HEK293 (cell line): Measurements from ENCODE around the gene NSMCE1.

Experiments
- CTCF ChIA-PET: fragments of 350-600 bp; formaldehyde crosslinking; extraction: SDS; loops from one replicate; lab custom pipeline; 2021; ENCODE audit warnings: antibody characterized with exemption; lab: Yijun Ruan, JAX
- POLR2A ChIA-PET: fragments of 300-600 bp; formaldehyde crosslinking; extraction: SDS; loops from one replicate; lab custom pipeline; 2020; ENCODE audit warnings: antibody characterized with exemption, inconsistent platforms; lab: Yijun Ruan, JAX
- H3K27ac ChIP-seq: fragments of 200-500 bp; sonication (Bioruptor generic); 2 replicates; pipeline ENCODE4 v1.5.1; 2014; ENCODE audit warnings: low read depth, low read length, control low read depth, inconsistent platforms; ENCODE audit errors: extremely low read depth
- H3K36me3 ChIP-seq, 2 experiments: fragments of 200-500 bp in 1 of 2; sonication (Bioruptor generic) in 1 of 2; 1 replicate in 1 of 2; 2 replicates in 1 of 2; pipeline ENCODE4 v1.5.1; 2014 to 2017; ENCODE audit warnings: inconsistent platforms in 2 of 2, low read length in 2 of 2; ENCODE audit not compliant: control insufficient read depth in 2 of 2, insufficient read depth in 1 of 2
- H3K4me1 ChIP-seq: fragments of 200-500 bp; sonication (Bioruptor generic); 2 replicates; pipeline ENCODE4 v1.5.1; 2014; ENCODE audit warnings: mild to moderate bottlenecking, low read length, inconsistent platforms; ENCODE audit not compliant: control insufficient read depth, insufficient read depth
- H3K4me3 ChIP-seq: 2 replicates; pipeline ENCODE4 v1.5.1; 2011; ENCODE audit warnings: low read depth, mild to moderate bottlenecking, control low read depth, low read length, moderate library complexity
- H3K9me3 ChIP-seq: fragments of 200-500 bp; sonication (Bioruptor generic); 2 replicates; pipeline ENCODE4 v1.5.1; 2014; ENCODE audit warnings: low read depth, low read length, inconsistent platforms; ENCODE audit not compliant: control insufficient read depth, insufficient read depth
- MYNN ChIP-seq: fragments of 450-650 bp; formaldehyde crosslinking; IDR thresholded peaks from 2 replicates; pipeline ENCODE4 v1.5.1; 2016; ENCODE audit warnings: missing biosample characterization, missing genetic modification characterization, borderline replicate concordance
- OSR2 ChIP-seq: fragments of 450-650 bp; formaldehyde crosslinking; IDR thresholded peaks from 2 replicates; pipeline ENCODE4 v1.5.1; 2016; ENCODE audit warnings: missing biosample characterization, missing genetic modification characterization
- OVOL3 ChIP-seq: fragments of 450-650 bp; formaldehyde crosslinking; IDR thresholded peaks from 2 replicates; pipeline ENCODE4 v1.5.1; 2016; ENCODE audit warnings: missing biosample characterization, missing genetic modification characterization
- SP2 ChIP-seq: fragments of 450-650 bp; formaldehyde crosslinking; IDR thresholded peaks from 2 replicates; pipeline ENCODE4 v1.5.1; 2016; ENCODE audit warnings: missing biosample characterization, missing genetic modification characterization
- WT1 ChIP-seq: fragments of 450-650 bp; formaldehyde crosslinking; IDR thresholded peaks from 2 replicates; pipeline ENCODE4 v1.5.1; 2016; ENCODE audit warnings: missing biosample characterization, missing genetic modification characterization
- ZBTB7A ChIP-seq: fragments of 450-650 bp; formaldehyde crosslinking; IDR thresholded peaks from 2 replicates; pipeline ENCODE4 v1.5.1; 2016; ENCODE audit warnings: low read depth, missing biosample characterization, missing genetic modification characterization
- ZFP37 ChIP-seq: fragments of 450-650 bp; formaldehyde crosslinking; IDR thresholded peaks from 2 replicates; pipeline ENCODE4 v1.5.1; 2016; ENCODE audit warnings: missing biosample characterization, missing genetic modification characterization
- ZNF121 ChIP-seq: fragments of 450-650 bp; formaldehyde crosslinking; IDR thresholded peaks from 2 replicates; pipeline ENCODE4 v1.5.1; 2016; ENCODE audit warnings: missing biosample characterization, missing genetic modification characterization
- ZNF157 ChIP-seq: fragments of 450-650 bp; formaldehyde crosslinking; IDR thresholded peaks from 2 replicates; pipeline ENCODE4 v1.5.1; 2016; ENCODE audit warnings: missing biosample characterization, missing genetic modification characterization
- ZNF18 ChIP-seq: fragments of 450-650 bp; formaldehyde crosslinking; IDR thresholded peaks from 2 replicates; pipeline ENCODE4 v1.5.1; 2016; ENCODE audit warnings: missing biosample characterization, missing genetic modification characterization
- ZNF202 ChIP-seq: fragments of 450-650 bp; formaldehyde crosslinking; IDR thresholded peaks from 2 replicates; pipeline ENCODE4 v1.5.1; 2016; ENCODE audit warnings: missing biosample characterization, missing genetic modification characterization, borderline replicate concordance
- ZNF211 ChIP-seq: fragments of 450-650 bp; formaldehyde crosslinking; IDR thresholded peaks from 2 replicates; pipeline ENCODE4 v1.5.1; 2016; ENCODE audit warnings: low read depth, missing biosample characterization, missing genetic modification characterization
- ZNF223 ChIP-seq: fragments of 450-650 bp; formaldehyde crosslinking; IDR thresholded peaks from 2 replicates; pipeline ENCODE4 v1.5.1; 2016; ENCODE audit warnings: missing biosample characterization, missing genetic modification characterization
- ZNF280D ChIP-seq: fragments of 450-650 bp; formaldehyde crosslinking; IDR thresholded peaks from 2 replicates; pipeline ENCODE4 v1.5.1; 2016; ENCODE audit warnings: missing biosample characterization, missing genetic modification characterization
- ZNF341 ChIP-seq: fragments of 450-650 bp; formaldehyde crosslinking; IDR thresholded peaks from 2 replicates; pipeline ENCODE4; 2016; ENCODE audit warnings: low read depth, missing biosample characterization, missing genetic modification characterization
- ZNF350 ChIP-seq: fragments of 450-650 bp; formaldehyde crosslinking; IDR thresholded peaks from 2 replicates; pipeline ENCODE4 v1.5.0; 2017; ENCODE audit warnings: missing biosample characterization, mild to moderate bottlenecking, missing genetic modification characterization
- ZNF354C ChIP-seq: fragments of 450-650 bp; formaldehyde crosslinking; IDR thresholded peaks from 2 replicates; pipeline ENCODE4 v1.5.1; 2016; ENCODE audit warnings: missing biosample characterization, missing genetic modification characterization, low read depth, borderline replicate concordance
- ZNF449 ChIP-seq: fragments of 450-650 bp; formaldehyde crosslinking; IDR thresholded peaks from 2 replicates; pipeline ENCODE4 v1.5.1; 2017; ENCODE audit warnings: missing biosample characterization, mild to moderate bottlenecking, missing genetic modification characterization, moderate library complexity
- ZNF48 ChIP-seq: fragments of 450-650 bp; formaldehyde crosslinking; IDR thresholded peaks from 2 replicates; pipeline ENCODE4 v1.5.1; 2016; ENCODE audit warnings: missing biosample characterization, missing genetic modification characterization
- ZNF529 ChIP-seq: fragments of 450-650 bp; formaldehyde crosslinking; IDR thresholded peaks from 2 replicates; pipeline ENCODE4 v1.5.1; 2017; ENCODE audit warnings: missing genetic modification characterization, missing biosample characterization; ENCODE audit not compliant: insufficient replicate concordance
- ZNF555 ChIP-seq: fragments of 450-650 bp; formaldehyde crosslinking; conservative IDR thresholded peaks from 2 replicates; pipeline ENCODE4 v1.5.1; 2017; ENCODE audit warnings: missing biosample characterization, mild to moderate bottlenecking, missing genetic modification characterization, inconsistent platforms
- ZNF558 ChIP-seq: fragments of 450-650 bp; formaldehyde crosslinking; IDR thresholded peaks from 2 replicates; pipeline ENCODE4 v1.5.1; 2016; ENCODE audit warnings: missing biosample characterization, missing genetic modification characterization
- ZNF610 ChIP-seq: fragments of 450-650 bp; formaldehyde crosslinking; IDR thresholded peaks from 2 replicates; pipeline ENCODE4 v1.5.1; 2016; ENCODE audit warnings: missing biosample characterization, missing genetic modification characterization, borderline replicate concordance
- ZNF624 ChIP-seq: fragments of 450-650 bp; formaldehyde crosslinking; IDR thresholded peaks from 2 replicates; pipeline ENCODE4 v1.5.1; 2017; ENCODE audit warnings: missing biosample characterization, missing genetic modification characterization
- ZNF654 ChIP-seq: fragments of 450-650 bp; formaldehyde crosslinking; IDR thresholded peaks from 2 replicates; pipeline ENCODE4 v1.5.1; 2016; ENCODE audit warnings: low read depth, missing biosample characterization, missing genetic modification characterization
- ZNF660 ChIP-seq: fragments of 450-650 bp; IDR thresholded peaks from 2 replicates; pipeline ENCODE4 v1.5.1; 2018; ENCODE audit warnings: missing biosample characterization, mild to moderate bottlenecking, missing genetic modification characterization
- ZNF670 ChIP-seq: fragments of 450-650 bp; formaldehyde crosslinking; IDR thresholded peaks from 2 replicates; pipeline ENCODE4 v1.5.1; 2016; ENCODE audit warnings: missing biosample characterization, missing genetic modification characterization, low read depth
- ZNF677 ChIP-seq: fragments of 450-650 bp; IDR thresholded peaks from 2 replicates; pipeline ENCODE4 v1.5.0; 2018; ENCODE audit warnings: missing biosample characterization, mild to moderate bottlenecking, missing genetic modification characterization, moderate library complexity
- ZNF837 ChIP-seq: fragments of 450-650 bp; formaldehyde crosslinking; IDR thresholded peaks from 2 replicates; pipeline ENCODE4 v1.5.1; 2016; ENCODE audit warnings: missing biosample characterization, missing genetic modification characterization
- ZXDB ChIP-seq: fragments of 450-650 bp; formaldehyde crosslinking; IDR thresholded peaks from 2 replicates; pipeline ENCODE4 v1.5.1; 2016; ENCODE audit warnings: missing biosample characterization, missing genetic modification characterization
- TF ChIP-seq, protein P1 (sequence below): fragments of 450-650 bp; formaldehyde crosslinking; IDR thresholded peaks from 2 replicates; pipeline ENCODE4 v1.5.1; 2016; ENCODE audit warnings: missing biosample characterization, missing genetic modification characterization

The NSMCE1 gene, protein sequence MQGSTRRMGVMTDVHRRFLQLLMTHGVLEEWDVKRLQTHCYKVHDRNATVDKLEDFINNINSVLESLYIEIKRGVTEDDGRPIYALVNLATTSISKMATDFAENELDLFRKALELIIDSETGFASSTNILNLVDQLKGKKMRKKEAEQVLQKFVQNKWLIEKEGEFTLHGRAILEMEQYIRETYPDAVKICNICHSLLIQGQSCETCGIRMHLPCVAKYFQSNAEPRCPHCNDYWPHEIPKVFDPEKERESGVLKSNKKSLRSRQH

DNA sequence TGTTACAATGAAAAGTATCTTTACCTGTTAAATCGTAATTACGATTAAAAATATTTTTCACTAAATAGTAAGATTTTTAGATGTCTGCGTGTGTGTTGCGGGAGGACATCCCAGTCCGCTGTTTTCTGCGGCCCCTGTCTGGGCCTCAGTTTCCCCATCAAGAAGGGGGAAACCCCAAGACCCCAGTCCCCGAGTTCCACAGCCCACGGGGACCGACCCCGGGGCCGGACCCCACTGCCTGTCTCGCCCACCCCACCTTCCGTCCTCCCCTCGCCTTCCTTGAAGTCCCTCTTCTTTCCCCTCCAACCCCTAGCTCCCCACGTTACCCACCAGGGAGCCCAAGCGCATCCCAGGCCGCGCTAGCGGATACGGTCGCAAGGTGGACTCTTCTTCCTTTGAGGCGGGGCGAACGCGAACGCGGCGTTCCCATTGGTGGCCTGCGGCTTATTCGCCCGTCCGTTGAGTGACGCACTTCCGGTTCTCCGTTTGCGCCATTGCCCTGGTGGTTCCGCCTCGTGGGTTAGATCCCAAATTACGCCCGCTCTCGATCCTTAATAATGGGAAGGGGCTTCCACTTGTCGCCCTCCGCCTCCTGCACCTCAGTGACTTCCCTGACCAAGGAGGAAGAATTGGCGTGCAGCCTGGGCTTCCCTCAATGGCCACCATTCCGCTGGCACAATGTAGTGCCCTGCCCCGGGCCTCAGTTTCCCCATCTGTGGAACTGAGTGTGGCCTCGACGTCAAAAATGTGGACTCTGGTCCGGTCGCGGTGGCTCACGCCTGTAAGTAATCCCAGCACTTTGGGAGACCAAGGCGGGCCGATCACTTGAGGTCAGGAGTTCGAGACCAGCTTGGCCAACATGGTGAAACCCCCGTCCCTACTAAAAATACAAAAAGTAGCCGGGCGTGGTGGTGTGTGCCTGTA, at the start of gene NSMCE1:
Gene NSMCE1 (minus strand): TSS at position 397 of the 924 bp plus-strand sequence. CDS start 11,202 bp downstream, outside the sequence.
- POLR2A ChIA-PET: interaction anchor here (0.7 to 1.6 kb wide), 3 partner anchors 33 to 87 kb away, joined by 3 to 9 read pairs (median 3); partner anchors contain the start of gene KDM8
- peak within 1 kb of the TSS; percentile 78 for H3K4me3 ChIP-seq
- no peaks in the 10 kb centered on the region for H3K4me1 ChIP-seq
- CTCF ChIA-PET: interaction anchor here (0.6 kb wide), 1 partner anchor 756 kb away, joined by 3 read pairs; no protein-coding TSS in a partner anchor
- no peaks in the 10 kb centered on the region for H3K36me3 ChIP-seq
- H3K27ac ChIP-seq: peak within 1 kb of the TSS; percentile 39; the same call in 1 of the 2 replicates
- no peaks in the 10 kb centered on the region for H3K9me3 ChIP-seq
- TF ChIP-seq OVOL3 (no peak), SP2 (tag by site-specific recombination) (peak; percentile 96), ZNF18 (no peak), ZNF280D (tag by site-specific recombination) (no peak), ZFP37 (tag by site-specific recombination) (no peak), ZNF529 (tag by site-specific recombination) (no peak), ZNF341 (tag by site-specific recombination) (no peak), ZNF354C (tag by site-specific recombination) (no peak), ZXDB (tag by site-specific recombination) (peak; percentile 56; the same call in 1 of the 2 replicates), ZNF660 (tag by site-specific recombination) (no peak), ZNF449 (tag by site-specific recombination) (no peak), ZNF157 (tag by site-specific recombination) (no peak), WT1 (no peak), MYNN (no peak), ZNF48 (no peak), ZNF654 (tag by site-specific recombination) (no peak), ZNF677 (no peak), ZBTB7A (tag by site-specific recombination) (no peak), ZNF558 (no peak), ZNF202 (tag by site-specific recombination) (no peak), ZNF350 (tag by site-specific recombination) (no peak), OSR2 (tag by site-specific recombination) (no peak), ZNF211 (tag by site-specific recombination) (no peak), ZNF670 (tag by site-specific recombination) (no peak), ZNF837 (tag by site-specific recombination) (no peak), ZNF121 (tag by site-specific recombination) (no peak), ZNF624 (tag by site-specific recombination) (no peak), ZNF555 (tag by site-specific recombination) (no peak), ZNF610 (tag by site-specific recombination) (no peak), ZNF223 (no peak)
- TF ChIP-seq, protein P1, sequence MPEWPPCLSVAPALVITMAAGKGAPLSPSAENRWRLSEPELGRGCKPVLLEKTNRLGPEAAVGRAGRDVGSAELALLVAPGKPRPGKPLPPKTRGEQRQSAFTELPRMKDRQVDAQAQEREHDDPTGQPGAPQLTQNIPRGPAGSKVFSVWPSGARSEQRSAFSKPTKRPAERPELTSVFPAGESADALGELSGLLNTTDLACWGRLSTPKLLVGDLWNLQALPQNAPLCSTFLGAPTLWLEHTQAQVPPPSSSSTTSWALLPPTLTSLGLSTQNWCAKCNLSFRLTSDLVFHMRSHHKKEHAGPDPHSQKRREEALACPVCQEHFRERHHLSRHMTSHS (tag by site-specific recombination): no peak
